GM19328 (cell line): ENCODE results near the gene LRRC56.

Source experiments
- ATAC-seq: cut with Tn5 transposase; IDR thresholded peaks from one replicate; pipeline ENCODE4 v1.9.1; 2021; ENCODE audit warnings: mild to moderate bottlenecking, moderate library complexity; ENCODE audit not compliant: unreplicated experiment

LRRC56 gene

GRCh38 chr11:537622-538430 lies 499 bp downstream of the LRRC56 start:
- ATAC-seq: no peak

GRCh38 chr11:538431-539051 lies 1.2 kb downstream of the LRRC56 start:
- ATAC-seq: no peak

- no peak for ATAC-seq
Observed at GRCh38 chr11:539971-540481, 2.7 kb downstream of the LRRC56 start.

GRCh38 chr11:540583-541432 lies 3.5 kb downstream of the LRRC56 start:
- no peak for ATAC-seq

- no peak for ATAC-seq
Observed at GRCh38 chr11:541433-541885, 4.1 kb downstream of the LRRC56 start.

- no peak for ATAC-seq
Observed at GRCh38 chr11:544817-545166, 7.5 kb downstream of the LRRC56 start.

- ATAC-seq: no peak
Observed at GRCh38 chr11:545171-545570, 7.8 kb downstream of the LRRC56 start.

- no peak for ATAC-seq
Observed at GRCh38 chr11:548700-549603, 11.6 kb downstream of the LRRC56 start.

- no peak for ATAC-seq
Observed at GRCh38 chr11:550021-550745, 12.9 kb downstream of the LRRC56 start.

GRCh38 chr11:550746-551085 lies 13.4 kb downstream of the LRRC56 start:
- ATAC-seq: no peak

GRCh38 chr11:551131-551530 lies 13.8 kb downstream of the LRRC56 start:
- ATAC-seq: no peak

- no peak for ATAC-seq
Observed at GRCh38 chr11:551596-551995, 14.3 kb downstream of the LRRC56 start.

- no peak for ATAC-seq
Observed at GRCh38 chr11:553083-553987, 16.0 kb downstream of the LRRC56 start.

GRCh38 chr11:553988-554340 lies 16.6 kb downstream of the LRRC56 start:
- no peak for ATAC-seq

GRCh38 chr11:554428-555226 lies 17.3 kb downstream of the LRRC56 start:
- ATAC-seq: no peak

GRCh38 chr11:555227-555779 lies 18.0 kb downstream of the LRRC56 start:
- ATAC-seq: no peak

- no peak for ATAC-seq
Observed at GRCh38 chr11:555780-556661, 18.7 kb downstream of the LRRC56 start.
